OCI-LY1 (cell line): Measurements from ENCODE around the gene SERTAD2.

Source experiments
- CTCF ChIP-seq: fragments of 200-600 bp; sonication (generic), shearing (Covaris generic); IDR thresholded peaks from 2 replicates; pipeline ENCODE4 v1.5.1; 2017; ENCODE audit warnings: mild to moderate bottlenecking, antibody characterized with exemption, low read length, moderate library complexity, mixed read lengths
- EZH2 ChIP-seq: fragments of 200-600 bp; sonication (generic), shearing (Covaris generic); IDR thresholded peaks from 2 replicates; pipeline ENCODE4 v1.8.0; 2017; ENCODE audit warnings: borderline replicate concordance, mixed run types, mild to moderate bottlenecking, antibody characterized with exemption, low read length, moderate library complexity, mixed read lengths

GRCh38 chr2:64656379-64656778, 2.7 kb upstream of the SERTAD2 start:
- no peak for TF ChIP-seq CTCF
- no peak for TF ChIP-seq EZH2
